ENCODE results near the gene ANKRD45. TPM values are rescaled to one million over a fixed set of nuclear protein-coding genes. Genes with fewer than 3 reads are reported as not detected.

Gene ANKRD45
- total RNA-seq, 1 experiment from 2014 or later, result 2.2 TPM

DNA sequence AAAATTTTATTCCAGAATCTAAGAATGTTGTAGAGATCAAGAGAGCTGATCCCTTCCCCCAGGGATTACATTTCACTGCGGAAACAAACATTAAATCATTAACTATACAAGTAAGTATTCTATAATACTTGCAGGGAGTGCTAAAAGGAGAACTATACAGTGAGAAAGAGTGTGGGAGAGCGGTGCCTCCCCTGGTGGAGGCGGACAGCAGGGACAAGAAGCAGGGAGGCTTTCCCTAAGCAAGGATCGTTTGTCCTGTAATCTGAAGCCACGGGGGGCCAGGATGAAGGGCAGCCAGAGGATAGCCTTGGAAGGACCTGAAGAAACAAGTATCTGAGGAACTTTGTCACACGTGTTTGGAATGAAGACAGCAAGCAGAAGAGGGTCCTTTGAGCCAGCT lies 106.8 kb downstream of the ANKRD45 start (continued):
- no peak for TF ChIP-seq AFF4 (CRISPR knock-in tag; IDR thresholded peaks at IDR 0.05; ENCODE audit: borderline replicate concordance)

DNA sequence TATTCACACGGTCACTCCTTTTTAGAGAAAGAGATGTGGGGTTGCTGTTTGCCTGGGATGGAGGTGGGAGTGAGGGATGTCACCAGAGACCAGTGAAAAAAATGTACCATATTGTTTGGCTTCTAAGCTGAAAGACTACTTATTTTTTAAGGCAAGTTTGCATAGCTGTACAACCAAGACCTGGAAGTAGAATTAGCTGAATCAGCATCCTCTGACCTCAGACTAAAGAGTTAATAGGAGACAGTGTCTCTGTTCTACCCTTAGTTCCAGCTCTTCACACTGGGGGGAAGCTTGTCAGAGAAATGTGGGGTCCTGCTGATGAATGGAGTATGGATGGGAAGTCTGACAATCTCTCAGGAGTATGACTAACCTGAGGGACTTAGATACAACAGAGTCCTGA lies 108.4 kb downstream of the ANKRD45 start:
- POLR2A ChIA-PET, result no interaction called here
- DNase-seq (ENCODE audit: low spot score) (no peak), ATAC-seq (no peak)
- CTCF ChIA-PET, result no interaction called here
- peaks cover 6% of the 10 kb centered on the region for H3K36me3 Mint-ChIP-seq
- H3K4me1 Mint-ChIP-seq, result no peaks in the 10 kb centered on the region
- H3K27me3 Mint-ChIP-seq (ENCODE audit: low read depth), result no peaks in the 10 kb centered on the region
- TF ChIP-seq, protein P1, sequence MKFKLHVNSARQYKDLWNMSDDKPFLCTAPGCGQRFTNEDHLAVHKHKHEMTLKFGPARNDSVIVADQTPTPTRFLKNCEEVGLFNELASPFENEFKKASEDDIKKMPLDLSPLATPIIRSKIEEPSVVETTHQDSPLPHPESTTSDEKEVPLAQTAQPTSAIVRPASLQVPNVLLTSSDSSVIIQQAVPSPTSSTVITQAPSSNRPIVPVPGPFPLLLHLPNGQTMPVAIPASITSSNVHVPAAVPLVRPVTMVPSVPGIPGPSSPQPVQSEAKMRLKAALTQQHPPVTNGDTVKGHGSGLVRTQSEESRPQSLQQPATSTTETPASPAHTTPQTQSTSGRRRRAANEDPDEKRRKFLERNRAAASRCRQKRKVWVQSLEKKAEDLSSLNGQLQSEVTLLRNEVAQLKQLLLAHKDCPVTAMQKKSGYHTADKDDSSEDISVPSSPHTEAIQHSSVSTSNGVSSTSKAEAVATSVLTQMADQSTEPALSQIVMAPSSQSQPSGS (CRISPR knock-in tag; IDR thresholded peaks at IDR 0.05; ENCODE audit: borderline replicate concordance, low read depth), result no peak
- no peak for TF ChIP-seq SP1 (CRISPR knock-in tag; conservative IDR thresholded peaks at IDR 0.05)
- no peak for TF ChIP-seq EMX1 (CRISPR knock-in tag; IDR thresholded peaks at IDR 0.05)
- no peak for TF ChIP-seq ERG (CRISPR knock-in tag; IDR thresholded peaks at IDR 0.05)
- no peak for TF ChIP-seq GTF2I (CRISPR knock-in tag; conservative IDR thresholded peaks at IDR 0.05)
- no peak for TF ChIP-seq RELA (CRISPR knock-in tag; IDR thresholded peaks at IDR 0.05; ENCODE audit: borderline replicate concordance)
- TF ChIP-seq, protein P2, sequence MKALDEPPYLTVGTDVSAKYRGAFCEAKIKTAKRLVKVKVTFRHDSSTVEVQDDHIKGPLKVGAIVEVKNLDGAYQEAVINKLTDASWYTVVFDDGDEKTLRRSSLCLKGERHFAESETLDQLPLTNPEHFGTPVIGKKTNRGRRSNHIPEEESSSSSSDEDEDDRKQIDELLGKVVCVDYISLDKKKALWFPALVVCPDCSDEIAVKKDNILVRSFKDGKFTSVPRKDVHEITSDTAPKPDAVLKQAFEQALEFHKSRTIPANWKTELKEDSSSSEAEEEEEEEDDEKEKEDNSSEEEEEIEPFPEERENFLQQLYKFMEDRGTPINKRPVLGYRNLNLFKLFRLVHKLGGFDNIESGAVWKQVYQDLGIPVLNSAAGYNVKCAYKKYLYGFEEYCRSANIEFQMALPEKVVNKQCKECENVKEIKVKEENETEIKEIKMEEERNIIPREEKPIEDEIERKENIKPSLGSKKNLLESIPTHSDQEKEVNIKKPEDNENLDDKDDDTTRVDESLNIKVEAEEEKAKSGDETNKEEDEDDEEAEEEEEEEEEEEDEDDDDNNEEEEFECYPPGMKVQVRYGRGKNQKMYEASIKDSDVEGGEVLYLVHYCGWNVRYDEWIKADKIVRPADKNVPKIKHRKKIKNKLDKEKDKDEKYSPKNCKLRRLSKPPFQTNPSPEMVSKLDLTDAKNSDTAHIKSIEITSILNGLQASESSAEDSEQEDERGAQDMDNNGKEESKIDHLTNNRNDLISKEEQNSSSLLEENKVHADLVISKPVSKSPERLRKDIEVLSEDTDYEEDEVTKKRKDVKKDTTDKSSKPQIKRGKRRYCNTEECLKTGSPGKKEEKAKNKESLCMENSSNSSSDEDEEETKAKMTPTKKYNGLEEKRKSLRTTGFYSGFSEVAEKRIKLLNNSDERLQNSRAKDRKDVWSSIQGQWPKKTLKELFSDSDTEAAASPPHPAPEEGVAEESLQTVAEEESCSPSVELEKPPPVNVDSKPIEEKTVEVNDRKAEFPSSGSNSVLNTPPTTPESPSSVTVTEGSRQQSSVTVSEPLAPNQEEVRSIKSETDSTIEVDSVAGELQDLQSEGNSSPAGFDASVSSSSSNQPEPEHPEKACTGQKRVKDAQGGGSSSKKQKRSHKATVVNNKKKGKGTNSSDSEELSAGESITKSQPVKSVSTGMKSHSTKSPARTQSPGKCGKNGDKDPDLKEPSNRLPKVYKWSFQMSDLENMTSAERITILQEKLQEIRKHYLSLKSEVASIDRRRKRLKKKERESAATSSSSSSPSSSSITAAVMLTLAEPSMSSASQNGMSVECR (CRISPR knock-in tag; IDR thresholded peaks at IDR 0.05; ENCODE audit: borderline replicate concordance), result no peak
- no peak for TF ChIP-seq TEAD4 (CRISPR knock-in tag; IDR thresholded peaks at IDR 0.05)
- no peak for TF ChIP-seq ZNF671 (CRISPR knock-in tag; IDR thresholded peaks at IDR 0.05)
- TF ChIP-seq ZNF121 (CRISPR knock-in tag; IDR thresholded peaks at IDR 0.05), result no peak
- no peak for TF ChIP-seq ZNF138 (CRISPR knock-in tag; conservative IDR thresholded peaks at IDR 0.05)
- TF ChIP-seq FOXP1 (CRISPR knock-in tag; IDR thresholded peaks at IDR 0.05; ENCODE audit: borderline replicate concordance), result no peak
- no peak for TF ChIP-seq CREM (CRISPR knock-in tag; IDR thresholded peaks at IDR 0.05)
- no peak for TF ChIP-seq ZBTB21 (CRISPR knock-in tag; IDR thresholded peaks at IDR 0.05; ENCODE audit: borderline replicate concordance)
- no peak for TF ChIP-seq ZSCAN18 (CRISPR knock-in tag; IDR thresholded peaks at IDR 0.05)
- no peak for TF ChIP-seq NFYB (CRISPR knock-in tag; conservative IDR thresholded peaks at IDR 0.05; ENCODE audit: low read depth)
- TF ChIP-seq PRDM15 (CRISPR knock-in tag; IDR thresholded peaks at IDR 0.05), result no peak
- TF ChIP-seq, protein P3, sequence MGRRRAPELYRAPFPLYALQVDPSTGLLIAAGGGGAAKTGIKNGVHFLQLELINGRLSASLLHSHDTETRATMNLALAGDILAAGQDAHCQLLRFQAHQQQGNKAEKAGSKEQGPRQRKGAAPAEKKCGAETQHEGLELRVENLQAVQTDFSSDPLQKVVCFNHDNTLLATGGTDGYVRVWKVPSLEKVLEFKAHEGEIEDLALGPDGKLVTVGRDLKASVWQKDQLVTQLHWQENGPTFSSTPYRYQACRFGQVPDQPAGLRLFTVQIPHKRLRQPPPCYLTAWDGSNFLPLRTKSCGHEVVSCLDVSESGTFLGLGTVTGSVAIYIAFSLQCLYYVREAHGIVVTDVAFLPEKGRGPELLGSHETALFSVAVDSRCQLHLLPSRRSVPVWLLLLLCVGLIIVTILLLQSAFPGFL (CRISPR knock-in tag; IDR thresholded peaks at IDR 0.05; ENCODE audit: borderline replicate concordance), result no peak
- H3K27ac Mint-ChIP-seq, result no peak overlapping the region
- H3K4me3 Mint-ChIP-seq, result no peak overlapping the region
- H3K9me3 Mint-ChIP-seq, result peaks cover 16% of the 10 kb centered on the region

Measured in WTC11 (cell line).